ENCODE data around the gene UTP25.

DNA sequence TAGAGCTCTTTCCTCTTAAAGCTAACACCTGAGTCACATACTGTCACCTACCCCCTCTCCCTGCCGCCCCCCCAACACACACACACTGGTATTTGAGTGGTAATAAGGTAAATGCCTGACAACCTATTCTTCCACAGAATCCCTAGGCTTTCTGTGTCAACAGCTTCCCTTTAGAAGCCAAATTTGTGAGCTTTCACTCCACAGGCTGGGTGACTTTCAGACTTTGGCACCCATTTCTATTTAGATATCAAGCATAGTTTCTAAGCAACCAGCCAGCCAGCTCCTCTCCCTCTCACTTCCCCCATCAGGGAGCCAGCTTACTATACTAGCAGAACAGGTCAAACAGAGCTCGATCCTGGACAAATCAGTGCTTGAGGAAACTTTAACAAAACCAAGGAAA lies 40.2 kb upstream of the UTP25 start:
- no peak for TF ChIP-seq YY1 (IDR thresholded peaks at IDR 0.05; ENCODE audit: insufficient read depth, insufficient read length)
- no peak for TF ChIP-seq ZNF274 (IDR thresholded peaks at IDR 0.05; ENCODE audit: low read depth, low read length)
- no peak for TF ChIP-seq SUZ12 (IDR thresholded peaks at IDR 0.05; ENCODE audit: extremely low read depth, insufficient read depth, insufficient read length)

Measured in NT2/D1 (cell line).